Ramos (cell line): ENCODE measurements around the gene CSTF2.

ENCODE experiments used
- in situ Hi-C: fragments of 300-500 bp; cut with MboI; formaldehyde crosslinking; loops from one replicate; pipeline ENCODE4 v1.14.3; 2022; ENCODE audit warnings: low sequenced_read_pairs; ENCODE audit not compliant: unreplicated experiment

CSTF2 gene

GRCh38 chrX:100868273-100868672 lies 48.1 kb downstream of the CSTF2 start:
- in situ Hi-C loops = no loop called here

- in situ Hi-C loops = no loop called here
Measured at GRCh38 chrX:100870527-100870926, 50.3 kb downstream of the CSTF2 start.

- in situ Hi-C loops = no loop called here
Measured at GRCh38 chrX:100871594-100872560, 51.7 kb downstream of the CSTF2 start.

GRCh38 chrX:100874325-100874724 lies 54.1 kb downstream of the CSTF2 start, which contains the start of gene NOX1:
NOX1 (minus strand) TSS chrX:100874359; CDS start chrX:100874139, 220 bp downstream.
- in situ Hi-C loops = no loop called here

GRCh38 chrX:100880368-100880767 lies 60.2 kb downstream of the CSTF2 start:
- in situ Hi-C loops = no loop called here

- in situ Hi-C loops = no loop called here
Measured at GRCh38 chrX:100883654-100884053, 63.5 kb downstream of the CSTF2 start.
